Measurements from ENCODE around the gene PRDX2. TPM values are rescaled to one million over a fixed set of nuclear protein-coding genes. Genes with fewer than 3 reads are reported as not detected.

Gene PRDX2
- total RNA-seq, 4 donors from 2014 or later, result 124 to 217 (median 135) TPM

DNA sequence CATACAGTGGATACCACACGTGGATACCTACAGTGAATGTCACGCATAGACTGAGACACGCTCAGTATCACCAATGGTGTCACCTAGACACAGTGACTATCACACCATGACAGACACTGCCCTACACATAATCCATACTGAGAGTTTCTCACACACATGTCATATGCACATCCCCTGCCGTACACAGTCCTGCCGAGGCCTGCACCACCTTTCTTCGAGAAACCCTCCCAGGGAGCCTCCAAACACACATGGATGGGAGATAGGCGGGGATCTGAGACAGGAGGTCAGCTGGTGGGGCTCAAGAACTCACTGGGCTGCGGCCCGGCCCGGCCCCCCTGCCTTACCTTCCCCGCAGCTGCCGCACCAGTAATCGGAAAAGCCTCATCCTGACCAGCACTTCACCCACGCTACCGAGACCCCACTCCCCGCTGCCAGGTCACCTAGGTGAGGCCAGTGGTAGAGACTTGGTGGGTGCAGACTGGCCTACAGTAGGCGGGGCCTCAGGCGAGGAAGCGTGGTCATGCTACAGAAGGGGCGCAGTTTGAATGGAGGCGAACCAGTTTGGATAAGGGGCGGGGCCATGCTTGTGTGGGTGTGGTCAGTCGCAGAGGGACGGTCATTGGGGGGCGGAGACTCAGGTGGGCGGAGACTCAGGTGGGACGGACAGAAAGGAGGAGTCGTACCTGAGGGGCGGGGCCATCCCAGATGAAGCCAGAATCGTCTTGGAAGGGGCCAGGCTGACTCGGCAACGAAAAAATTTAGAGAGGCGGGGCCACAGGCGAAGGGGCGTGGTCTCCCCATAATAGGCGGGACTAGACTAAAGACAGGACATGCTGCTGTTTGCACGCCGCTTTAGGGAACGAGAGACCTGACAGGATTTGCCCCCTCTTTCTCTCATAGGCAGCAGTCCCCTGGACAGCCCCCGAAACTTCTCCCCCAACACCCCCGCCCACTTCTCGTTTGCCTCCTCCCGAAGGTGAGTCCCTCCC is 38.8 kb upstream of the PRDX2 start:
- TF ChIP-seq CTCF (IDR thresholded peaks at IDR 0.05; ENCODE audit: low read depth), result no peak

DNA sequence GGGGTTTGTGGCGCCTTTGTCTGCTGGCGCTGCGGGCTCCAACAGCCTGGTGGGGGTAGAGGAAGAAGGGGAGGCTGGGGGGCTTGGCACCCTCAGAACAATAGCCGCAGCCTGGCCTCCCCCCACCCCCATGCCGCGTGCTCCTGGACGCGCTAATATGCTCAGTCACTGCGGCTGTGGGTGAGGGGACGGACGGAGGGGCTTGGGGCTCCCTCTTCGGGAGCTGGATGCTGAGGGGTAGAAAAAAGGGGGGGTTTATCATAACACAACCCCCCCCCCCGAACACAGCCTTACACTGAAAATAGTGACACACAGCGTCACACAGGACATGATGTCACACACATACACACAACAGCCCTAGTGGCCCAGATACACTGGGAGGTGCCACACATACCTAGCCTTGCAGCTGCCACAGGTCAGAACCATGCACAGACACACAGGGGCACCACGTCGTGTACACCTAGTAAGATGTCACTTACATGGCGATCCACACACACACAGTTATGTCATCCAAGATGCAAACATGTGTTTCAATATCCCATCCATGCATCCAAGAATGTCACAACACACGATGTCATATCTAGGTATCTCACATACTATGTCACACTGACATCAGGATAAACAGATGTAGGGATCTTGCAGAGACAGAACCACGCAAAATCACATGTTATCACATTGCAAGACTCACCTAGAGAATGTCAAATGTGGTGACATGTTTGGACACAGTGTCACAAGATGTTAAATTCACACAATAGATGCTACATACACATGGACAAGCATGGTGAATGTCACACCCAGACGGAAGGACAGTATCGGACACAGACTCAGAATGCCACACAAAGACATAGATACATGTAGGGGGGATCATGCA is 37.5 kb upstream of the PRDX2 start:
- TF ChIP-seq CTCF (IDR thresholded peaks at IDR 0.05; ENCODE audit: low read depth), result no peak

GRCh38 chr19:12838182-12838885 is 36.7 kb upstream of the PRDX2 start, which contains the start of gene MAST1:
TSS of gene MAST1 (plus strand) at chr19:12838515. CDS start at chr19:12838573, 58 bp downstream.
- no peak for TF ChIP-seq CTCF (IDR thresholded peaks at IDR 0.05; ENCODE audit: low read depth)

DNA sequence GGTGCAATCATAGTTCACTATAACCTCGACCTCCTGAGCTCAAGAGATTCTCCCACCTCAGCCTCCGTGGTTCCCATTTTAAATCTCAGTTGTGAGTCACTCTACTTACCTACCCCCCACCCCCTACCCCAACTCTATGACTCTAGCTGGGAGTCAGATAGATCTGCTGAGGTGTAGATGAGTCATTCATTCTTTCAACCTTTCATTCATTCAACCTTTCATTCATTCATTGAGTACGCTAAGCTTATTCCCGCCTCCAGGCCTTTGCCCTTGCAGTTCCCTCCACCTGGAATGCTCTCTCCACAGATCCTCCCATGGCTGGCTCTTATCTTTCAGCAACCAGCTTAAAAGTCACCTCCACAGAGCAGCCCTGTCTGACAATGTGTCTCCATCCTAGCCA is 35.6 kb upstream of the PRDX2 start:
- no peak for TF ChIP-seq CTCF (IDR thresholded peaks at IDR 0.05; ENCODE audit: low read depth)

DNA sequence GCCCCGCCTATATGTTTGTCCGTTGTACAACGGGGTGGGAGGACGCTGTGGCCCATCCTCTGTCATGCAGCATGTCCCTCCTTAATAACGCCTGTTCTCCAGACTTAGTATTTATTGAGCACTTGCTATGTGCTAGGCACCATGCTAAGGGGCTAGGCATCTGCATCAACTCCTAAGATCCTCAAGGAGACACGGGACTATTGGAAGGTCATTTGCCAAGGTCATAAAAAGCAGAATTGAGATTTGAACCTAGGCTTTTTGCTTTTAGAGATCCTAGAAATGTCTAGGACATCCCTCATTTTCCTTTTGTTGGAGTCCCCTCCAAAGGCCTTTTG is 34.9 kb upstream of the PRDX2 start:
- TF ChIP-seq CTCF (IDR thresholded peaks at IDR 0.05; ENCODE audit: low read depth), result no peak

- TF ChIP-seq CTCF (IDR thresholded peaks at IDR 0.05; ENCODE audit: low read depth), result no peak
These were observed 33.6 kb upstream of the PRDX2 start for GRCh38 chr19:12834976-12835757.

All from subcutaneous adipose tissue (tissue), 4 donors.